GM18526 (cell line): Measurements from ENCODE around the gene TEX19.

Source experiments
- POLR2A ChIP-seq: IDR thresholded peaks from 3 replicates; pipeline ENCODE4 v1.6.1; 2011; ENCODE audit not compliant: insufficient read length; ENCODE audit errors: extremely low read depth

TEX19 gene

DNA sequence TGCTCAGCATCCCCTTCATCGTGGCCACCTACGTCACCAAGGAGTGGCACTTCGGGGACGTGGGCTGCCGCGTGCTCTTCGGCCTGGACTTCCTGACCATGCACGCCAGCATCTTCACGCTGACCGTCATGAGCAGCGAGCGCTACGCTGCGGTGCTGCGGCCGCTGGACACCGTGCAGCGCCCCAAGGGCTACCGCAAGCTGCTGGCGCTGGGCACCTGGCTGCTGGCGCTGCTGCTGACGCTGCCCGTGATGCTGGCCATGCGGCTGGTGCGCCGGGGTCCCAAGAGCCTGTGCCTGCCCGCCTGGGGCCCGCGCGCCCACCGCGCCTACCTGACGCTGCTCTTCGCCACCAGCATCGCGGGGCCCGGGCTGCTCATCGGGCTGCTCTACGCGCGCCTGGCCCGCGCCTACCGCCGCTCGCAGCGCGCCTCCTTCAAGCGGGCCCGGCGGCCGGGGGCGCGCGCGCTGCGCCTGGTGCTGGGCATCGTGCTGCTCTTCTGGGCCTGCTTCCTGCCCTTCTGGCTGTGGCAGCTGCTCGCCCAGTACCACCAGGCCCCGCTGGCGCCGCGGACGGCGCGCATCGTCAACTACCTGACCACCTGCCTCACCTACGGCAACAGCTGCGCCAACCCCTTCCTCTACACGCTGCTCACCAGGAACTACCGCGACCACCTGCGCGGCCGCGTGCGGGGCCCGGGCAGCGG is 15.7 kb downstream of the TEX19 start:
- no peak for TF ChIP-seq POLR2A

DNA sequence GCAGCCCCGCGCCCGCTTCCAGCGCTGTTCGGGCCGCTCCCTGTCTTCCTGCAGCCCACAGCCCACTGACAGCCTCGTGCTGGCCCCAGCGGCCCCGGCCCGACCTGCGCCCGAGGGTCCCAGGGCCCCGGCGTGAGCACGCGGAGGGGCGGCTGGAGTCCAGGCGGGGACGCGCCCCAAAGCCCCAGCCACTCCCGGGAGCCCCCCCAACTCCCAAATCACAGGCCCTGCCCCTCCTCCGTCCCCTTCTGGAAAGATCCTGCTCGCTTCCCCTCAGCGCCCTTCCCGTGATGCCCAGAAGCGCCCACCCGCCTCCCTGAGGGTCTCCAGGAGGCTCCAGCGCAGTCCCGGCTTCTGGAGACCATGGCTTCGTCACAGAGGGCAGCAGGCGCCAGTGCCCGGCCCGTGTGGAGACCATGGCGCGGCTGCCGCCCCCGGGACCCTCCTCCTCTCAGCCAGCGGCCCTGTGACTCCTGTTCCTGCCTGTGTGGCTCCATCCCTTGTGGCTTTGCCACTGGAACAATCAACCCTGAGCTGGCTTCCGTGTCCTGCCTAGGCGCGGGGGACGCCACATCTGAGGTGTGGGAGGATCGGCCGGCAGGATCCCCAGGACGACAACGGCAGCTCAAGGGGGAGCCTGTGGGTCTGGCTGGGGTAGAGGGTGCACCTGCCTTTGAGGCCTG is 16.5 kb downstream of the TEX19 start:
- TF ChIP-seq POLR2A = no peak

DNA sequence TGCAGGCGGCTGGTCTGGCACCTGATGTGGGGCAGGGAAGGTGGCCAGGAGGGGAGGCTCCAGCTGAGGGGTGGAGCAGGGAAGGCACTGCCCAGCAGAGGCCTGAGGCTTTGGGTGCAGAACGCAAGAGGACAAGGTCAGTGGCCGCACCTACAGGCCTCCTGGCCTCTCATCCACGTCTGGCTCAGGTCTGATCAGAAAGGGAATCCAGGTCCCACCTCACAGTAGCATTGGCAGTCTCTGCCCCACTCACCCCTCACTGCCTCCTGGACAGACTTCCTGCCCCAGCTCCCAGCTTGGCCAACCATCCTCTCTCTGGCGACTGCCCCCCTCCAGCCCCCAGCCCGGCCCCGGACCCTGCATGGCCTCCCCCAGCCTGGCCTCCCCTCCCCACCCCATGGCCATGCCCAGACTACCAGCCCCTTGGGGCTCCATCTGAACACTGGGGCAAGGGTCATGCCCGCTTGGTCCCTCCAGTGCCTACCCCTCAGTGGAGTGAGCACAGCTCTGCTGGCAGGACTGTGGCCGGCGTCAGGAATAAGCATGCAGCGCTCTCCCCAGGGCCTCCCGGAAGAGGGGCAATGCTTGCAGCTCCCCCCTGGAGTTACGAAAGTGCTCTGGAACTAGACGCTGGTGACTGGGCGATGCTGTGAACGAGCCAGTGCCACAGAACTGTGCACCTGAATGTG is 17.1 kb downstream of the TEX19 start:
- TF ChIP-seq POLR2A = no peak

DNA sequence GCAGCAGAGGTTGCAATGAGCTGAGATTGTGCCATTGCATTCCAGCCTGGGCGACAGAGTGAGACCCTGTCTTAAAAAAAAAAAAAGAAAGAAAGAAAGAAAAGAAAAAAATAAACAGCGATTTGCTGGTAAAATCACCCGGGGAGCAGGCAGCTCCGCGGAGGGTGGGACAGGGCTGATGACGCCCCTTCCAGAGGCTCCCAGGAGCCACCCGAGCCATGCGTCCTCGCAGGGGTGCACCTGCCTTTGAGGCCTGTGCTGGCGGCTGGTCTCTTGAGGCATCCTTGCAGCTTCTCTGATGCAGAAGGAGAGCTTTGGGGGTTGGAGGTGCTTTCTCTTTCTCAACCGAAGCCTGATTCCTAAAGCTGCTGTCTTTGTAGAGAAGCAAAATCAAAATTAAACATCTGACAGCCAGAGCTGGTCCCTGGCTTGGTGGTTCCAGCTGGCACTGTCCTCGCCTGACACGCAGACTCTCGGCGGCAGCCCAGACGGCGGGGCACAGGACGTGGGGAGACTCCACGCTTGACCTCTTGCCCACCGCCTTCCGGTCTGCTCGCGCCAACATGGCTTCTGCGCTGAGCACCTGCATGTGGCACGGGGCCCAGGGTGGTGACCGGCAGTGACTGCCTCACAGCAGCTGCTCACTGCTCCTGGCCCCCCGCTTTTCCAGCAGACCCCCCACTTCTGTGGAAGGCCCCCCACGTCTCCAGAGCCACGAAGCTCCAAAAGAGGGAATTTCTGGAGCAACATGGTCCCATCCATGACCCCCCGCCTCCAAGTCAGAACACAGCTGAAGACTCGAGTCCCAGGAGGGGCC is 19.1 kb downstream of the TEX19 start:
- no peak for TF ChIP-seq POLR2A

DNA sequence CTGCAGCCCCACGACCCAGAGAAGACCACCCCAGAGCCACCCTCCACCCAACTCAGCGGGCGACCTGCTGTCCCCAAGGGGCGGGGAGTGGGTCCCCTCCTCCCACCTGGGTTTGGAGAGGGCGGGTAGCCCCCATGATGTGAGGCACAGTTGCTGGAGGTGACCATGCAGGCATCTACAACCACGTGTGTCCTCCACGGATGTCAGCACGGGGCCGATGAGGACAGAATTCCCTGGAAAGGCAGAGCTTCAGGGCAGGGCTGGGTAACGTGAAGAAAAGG is 19.6 kb downstream of the TEX19 start:
- no peak for TF ChIP-seq POLR2A

DNA sequence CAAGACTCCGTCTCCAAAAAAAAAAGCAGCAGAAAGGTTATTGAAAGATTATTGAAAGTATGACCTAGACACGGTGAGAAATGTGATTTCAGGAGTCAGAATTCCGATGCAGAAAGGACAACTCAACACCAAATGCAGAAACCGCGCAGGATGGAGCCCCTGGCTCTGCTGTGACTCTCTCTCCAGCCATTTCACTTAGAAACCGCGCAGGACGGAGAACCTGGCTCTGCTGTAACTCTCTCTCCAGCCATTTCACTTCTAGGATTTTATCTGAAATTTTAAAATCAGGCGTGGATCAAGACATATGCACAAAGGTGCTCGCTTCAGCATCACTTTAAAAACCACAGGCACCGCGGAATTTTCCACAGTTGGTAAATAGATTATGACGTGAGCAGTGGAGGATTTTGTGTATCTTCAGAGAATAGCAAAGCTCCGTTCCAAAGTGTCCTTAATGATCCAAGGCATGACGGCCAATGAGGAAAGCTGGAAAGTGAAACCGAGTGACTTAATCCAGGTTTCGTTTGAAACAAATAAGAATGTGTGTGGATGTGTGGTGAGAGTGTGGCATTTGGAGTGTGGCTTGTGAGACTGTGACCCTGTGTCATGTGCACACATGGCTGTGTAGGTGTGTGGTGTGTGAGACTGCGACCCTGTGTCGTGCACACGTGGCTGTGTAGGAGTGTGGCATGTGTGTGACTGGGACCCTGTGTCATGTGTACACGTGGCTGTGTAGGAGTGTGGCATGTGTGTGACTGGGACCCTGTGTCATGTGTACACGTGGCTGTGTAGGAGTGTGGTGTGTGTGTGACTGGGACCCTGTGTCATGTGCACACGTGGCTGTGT is 22.0 kb downstream of the TEX19 start:
- no peak for TF ChIP-seq POLR2A

DNA sequence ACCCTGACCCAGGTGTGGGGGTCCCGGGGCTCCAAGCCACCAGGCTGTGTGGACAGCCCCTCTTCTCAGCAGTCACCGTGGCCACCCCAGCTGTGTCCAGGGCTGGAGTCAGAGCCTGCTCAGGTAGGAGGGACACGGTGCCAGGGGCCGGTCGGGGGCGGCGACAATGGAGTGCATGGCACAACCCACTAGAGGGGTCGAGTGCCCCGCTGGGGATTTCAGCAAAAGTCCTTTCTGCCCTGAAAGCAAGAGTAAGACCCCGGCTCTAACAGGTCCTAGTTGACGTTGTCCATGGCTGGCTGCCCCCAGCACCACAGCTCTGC is 23.8 kb downstream of the TEX19 start:
- no peak for TF ChIP-seq POLR2A

DNA sequence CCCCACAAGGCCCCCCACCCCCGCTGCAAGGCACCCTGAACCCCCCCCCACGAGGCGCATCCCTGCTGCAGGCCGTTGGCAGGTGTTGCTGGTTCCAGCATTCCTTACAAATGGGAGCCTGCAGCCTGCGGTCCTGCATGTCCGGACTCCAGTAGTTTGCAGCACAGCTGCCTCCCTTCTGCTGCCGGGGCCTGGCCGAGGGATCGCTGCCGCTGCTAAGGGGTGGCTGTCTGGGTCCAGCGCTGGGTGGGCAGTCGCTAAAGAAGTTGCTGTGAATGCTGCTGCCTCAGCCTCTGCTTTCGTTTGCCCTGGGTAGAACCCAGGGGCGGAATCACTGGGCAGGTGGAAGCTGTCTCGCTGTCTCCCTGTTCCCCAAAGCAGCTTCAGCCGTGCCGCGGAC is 24.4 kb downstream of the TEX19 start:
- TF ChIP-seq POLR2A = no peak

DNA sequence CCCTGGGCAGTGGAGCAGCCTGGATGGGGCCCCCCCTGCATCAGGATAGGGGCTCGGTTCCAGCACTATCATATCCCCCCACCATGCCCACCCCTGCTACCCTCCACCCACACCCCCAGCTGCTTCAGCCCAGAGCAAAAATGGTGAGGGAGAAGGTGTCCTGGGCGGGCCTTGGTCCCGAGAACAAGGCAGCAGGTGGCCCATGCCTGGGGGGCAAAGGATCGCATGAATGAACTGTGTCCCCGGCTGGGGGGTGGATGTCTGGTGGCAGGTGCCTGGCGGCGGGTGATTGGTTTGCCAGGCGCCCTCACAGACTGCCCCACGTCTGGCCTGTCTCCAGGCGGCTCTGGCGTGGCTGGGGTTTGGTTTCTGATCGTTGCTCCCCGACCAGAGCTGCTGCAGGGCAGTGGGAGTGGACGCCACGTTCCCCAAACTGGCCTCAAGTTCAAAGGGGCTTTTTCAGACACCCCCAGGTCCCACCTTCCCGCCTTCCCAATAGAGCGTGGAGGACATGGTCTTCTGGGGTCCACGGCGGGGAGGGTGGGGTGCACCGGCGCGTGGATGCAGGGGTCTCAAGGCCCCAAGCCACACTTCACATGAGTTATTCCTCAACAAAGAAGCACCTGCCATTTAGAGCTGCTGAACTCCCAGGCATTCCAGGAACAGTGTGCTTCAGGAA is 25.1 kb downstream of the TEX19 start:
- no peak for TF ChIP-seq POLR2A

DNA sequence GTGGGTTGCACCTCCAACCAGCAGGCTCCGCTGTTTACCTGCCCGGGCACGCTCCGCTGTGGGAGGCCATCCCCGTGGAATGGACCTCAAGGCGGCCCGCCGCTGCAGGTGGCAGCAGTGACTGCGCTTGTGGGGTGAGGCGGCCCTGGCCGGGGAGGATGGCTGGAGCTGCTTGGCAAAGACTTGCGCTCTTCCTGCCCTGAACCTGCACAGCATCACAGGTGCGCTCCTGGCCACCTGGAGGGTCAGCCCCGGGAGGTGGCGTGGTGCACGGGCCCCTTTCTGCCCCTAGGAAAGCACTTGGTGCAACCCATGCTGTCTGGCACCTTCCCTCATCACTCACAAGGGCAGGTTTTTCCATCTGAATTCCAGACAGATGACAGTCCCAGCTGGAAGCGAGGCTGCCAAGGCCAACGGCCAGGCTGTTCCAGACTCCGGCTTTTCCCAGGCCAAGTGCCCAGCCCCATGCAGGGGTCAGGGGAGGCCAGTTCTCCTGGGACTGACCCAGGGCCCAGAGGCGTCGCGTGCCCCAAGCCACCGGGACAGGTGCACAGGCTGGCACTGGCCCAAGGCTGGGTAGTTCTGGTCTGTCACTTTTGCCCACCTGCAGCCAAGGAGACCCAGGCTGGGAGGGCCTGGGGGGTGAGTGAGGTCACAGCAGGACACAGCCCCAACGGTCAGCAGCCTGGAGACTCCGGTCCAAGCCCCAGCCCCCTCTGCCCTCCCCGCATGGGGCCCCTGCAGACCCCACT is 25.9 kb downstream of the TEX19 start:
- TF ChIP-seq POLR2A = no peak

DNA sequence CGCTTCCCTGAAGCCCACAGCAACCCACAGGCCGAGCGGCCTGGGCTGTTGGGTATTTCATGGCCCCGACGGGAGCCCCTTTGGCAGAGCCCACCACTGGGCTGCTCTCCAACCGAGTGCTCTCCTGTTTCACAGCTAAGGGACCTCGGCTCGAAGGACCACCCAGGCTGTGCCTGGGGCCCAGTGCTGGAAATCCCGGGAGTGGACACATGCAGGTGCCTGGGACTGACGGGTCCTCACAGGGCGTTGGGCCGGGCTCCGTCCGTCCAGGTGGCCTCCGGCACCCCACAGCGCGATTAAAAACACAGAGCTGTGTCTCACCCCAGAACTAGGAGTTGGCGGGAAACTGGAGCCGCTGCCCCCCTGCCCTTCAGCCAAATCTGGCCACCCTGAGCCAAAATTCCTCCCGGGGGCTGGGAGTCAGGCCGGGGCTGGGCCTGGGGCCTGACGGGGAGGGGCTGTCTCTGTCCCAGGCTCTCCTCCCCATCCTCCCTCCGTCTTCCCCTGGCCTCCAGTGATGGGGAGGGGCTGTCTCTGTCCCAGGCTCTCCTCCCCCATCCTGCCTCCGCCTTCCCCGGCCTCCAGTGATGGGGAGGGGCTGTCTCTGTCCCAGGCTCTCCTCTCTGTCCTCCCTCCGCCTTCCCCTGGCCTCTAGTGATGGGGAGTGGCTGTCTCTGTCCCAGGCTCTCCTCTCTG is 26.7 kb downstream of the TEX19 start:
- TF ChIP-seq POLR2A = no peak

DNA sequence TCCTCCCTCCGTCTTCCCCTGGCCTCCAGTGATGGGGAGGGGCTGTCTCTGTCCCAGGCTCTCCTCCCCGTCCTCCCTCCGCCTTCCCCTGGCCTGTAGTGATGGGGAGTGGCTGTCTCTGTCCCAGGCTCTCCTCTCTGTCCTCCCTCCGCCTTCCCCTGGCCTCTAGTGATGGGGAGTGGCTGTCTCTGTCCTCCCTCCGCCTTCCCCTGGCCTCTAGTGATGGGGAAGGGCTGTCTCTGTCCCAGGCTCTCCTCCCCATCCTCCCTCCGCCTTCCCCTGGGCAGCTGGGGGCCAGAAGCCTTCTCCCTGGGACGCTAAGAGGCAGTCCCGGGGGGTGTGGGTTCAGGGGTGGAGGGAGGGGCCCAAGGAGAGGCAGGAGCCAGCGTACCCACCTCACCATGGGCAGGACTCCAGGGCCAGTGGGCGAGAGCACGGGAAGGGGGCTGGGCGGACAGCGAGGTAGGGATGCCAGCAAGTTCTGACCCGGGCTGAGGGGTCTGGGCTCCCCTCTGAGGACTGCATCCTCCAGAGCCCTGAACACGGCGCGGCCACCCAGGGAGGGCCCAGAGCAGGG is 27.3 kb downstream of the TEX19 start:
- TF ChIP-seq POLR2A = no peak
